ENCODE measurements around the gene OAS3. TPM values are rescaled to one million over a fixed set of nuclear protein-coding genes. Genes with fewer than 3 reads are reported as not detected.
A peak's percentile ranks its signal among the peaks of the same experiment; 100 is the strongest.

Gene OAS3
- total RNA-seq (10 to 100 TPM in 5 of 10 donors, 1 to 10 TPM in 5; 5.9 to 28.0 (median 10.5) TPM), polyA plus RNA-seq (1 to 10 TPM; 3.0 to 5.2 TPM)
- long read RNA-seq, donor 1, partial matches to known transcripts = 3 of 7 reads
- long read RNA-seq, donor 1, other reads (novel, unspliced or antisense) = 4 of 7 reads
- long read RNA-seq, donor 2, partial matches to known transcripts = 5 of 7 reads
- long read RNA-seq, donor 2, other reads (novel, unspliced or antisense) = 2 of 7 reads
- long read RNA-seq, donor 3, full-length matches to known transcripts = 3 of 30 reads
- long read RNA-seq, donor 3, partial matches to known transcripts = 26 of 30 reads
- long read RNA-seq, donor 3, other reads (novel, unspliced or antisense) = 1 of 30 reads

- H3K4me1 ChIP-seq = peaks cover 4 to 27% (median 14%) of the 10 kb centered on the region in 9 donors
- TF ChIP-seq CTCF (IDR thresholded peaks at IDR 0.05) = no peak
- intact Hi-C loops (cut with DNase I) = loop anchor here in 1 of 10 donors (1.0 to 2.0 kb wide), 2 partner anchors 31 to 41 kb away; partner anchors contain the start of gene OAS2
- DNase-seq (peak; percentile 88 to 92), ATAC-seq (peak; percentile 92 to 98 (median 96))
- peak within 1 kb of the TSS; percentile 67 to 92 (median 81) for H3K27ac ChIP-seq
- peak within 1 kb of the TSS; percentile 53 to 88 (median 66) for H3K4me3 ChIP-seq
- peaks cover 0 to 4% (median 0%) of the 10 kb centered on the region in 7 donors for H3K27me3 ChIP-seq
- H3K9me3 ChIP-seq = peaks cover 0 to 5% (median 0%) of the 10 kb centered on the region in 11 donors
- peaks cover 0 to 22% (median 0%) of the 10 kb centered on the region in 9 donors for H3K36me3 ChIP-seq
- 8 to 10% methylated on average over 50 of the region's 50 CpGs for WGBS, 2 donors
Observed at GRCh38 chr12:112937741-112938719, at the start of gene OAS3. TSS of gene OAS3 (plus strand) at chr12:112938474. CDS start at chr12:112938531, 57 bp downstream.

GRCh38 chr12:112891093-112892024 is 46.9 kb upstream of the OAS3 start:
- 52% methylated on average over 6 of the region's 6 CpGs for WGBS, 2 donors
- intact Hi-C loops (cut with DNase I) = loop anchor here in 3 of 10 donors (10.0 kb wide), 2 partner anchors 133 to 143 kb away; no protein-coding TSS in a partner anchor
- peak in 1 of 2 donors; percentile 9 for DNase-seq

GRCh38 chr12:112892856-112893255 is 45.4 kb upstream of the OAS3 start:
- 23 to 32% methylated on average over 2 of the region's 2 CpGs for WGBS, 2 donors
- Histone ChIP-seq H3K27me3 (peaks cover 0 to 29% (median 12%) of the 10 kb centered on the region in 7 donors), H3K27ac (no peak overlapping the region), H3K36me3 (no peaks in the 10 kb centered on the region), H3K9me3 (no peaks in the 10 kb centered on the region), H3K4me3 (no peak overlapping the region), H3K4me1 (peaks cover 0 to 24% (median 0%) of the 10 kb centered on the region in 9 donors)
- no peak for TF ChIP-seq CTCF (IDR thresholded peaks at IDR 0.05)
- DNase-seq = no peak
- intact Hi-C loops (cut with DNase I) = loop anchor here in 3 of 10 donors (10.0 kb wide), 2 partner anchors 132 to 142 kb away; no protein-coding TSS in a partner anchor
- ATAC-seq = no peak

More at GRCh38 chr12:112891093-112892024, 46.9 kb upstream of the OAS3 start:
- H3K4me3 ChIP-seq = no peak overlapping the region
- ATAC-seq = peak in 2 of 8 donors; percentile 25 to 47
- no peak for TF ChIP-seq CTCF (IDR thresholded peaks at IDR 0.05)
- H3K27ac ChIP-seq = no peak overlapping the region
- peaks cover 0 to 19% (median 5%) of the 10 kb centered on the region in 7 donors for H3K27me3 ChIP-seq
- peaks cover 0 to 10% (median 0%) of the 10 kb centered on the region in 11 donors for H3K9me3 ChIP-seq
- peaks cover 0 to 31% (median 0%) of the 10 kb centered on the region in 9 donors for H3K4me1 ChIP-seq
- H3K36me3 ChIP-seq = no peaks in the 10 kb centered on the region
